HepG2 (cell line): ENCODE measurements around the gene ZMYND8. TPM values are rescaled to one million over a fixed set of nuclear protein-coding genes. Genes with fewer than 3 reads are reported as not detected.

Source experiments
- ATAC-seq: fragments of 200-7000 bp; cut with Tn5 transposase; 3 replicates; pipeline ENCODE4 v1.9.1; 2020; ENCODE audit warnings: mild to moderate bottlenecking, moderate library complexity
- BruUV-seq: library from RNA; stranded (reverse); fragments of 400-500 nt; replicated peaks from 2 replicates; lab custom pipeline; 2021; lab: Mats Ljungman, UMichigan
- CTCF ChIA-PET: fragments of 300-600 bp; formaldehyde crosslinking; extraction: SDS; loops from one replicate; lab custom pipeline; 2021; ENCODE audit warnings: low total read pairs, inconsistent platforms, low intra/inter-chr PET ratio; lab: Yijun Ruan, JAX
- POLR2A ChIA-PET: fragments of 350-600 bp; sonication (Branson Sonifier 250); formaldehyde crosslinking; loops from one replicate; lab custom pipeline; 2020; ENCODE audit warnings: antibody characterized with exemption, inconsistent platforms; lab: Yijun Ruan, JAX
- DNase-seq: peaks from one replicate; pipeline ENCODE4 v3.0.0-alpha.2; 2015; ENCODE audit warnings: low spot score
- FAIRE-seq: peaks from 3 replicates; lab custom pipeline; 2011; peaks lifted over from hg19 to GRCh38; lab: Jason Lieb, UNC
- H2AFZ ChIP-seq: one replicate; pipeline ENCODE4 v1.6.1; 2011; ENCODE audit warnings: low read length, inconsistent platforms
- H3K27ac ChIP-seq: fragments of 300-600 bp; 3 replicates; pipeline ENCODE4 v1.8.0; 2011; ENCODE audit warnings: mixed run types, mild to moderate bottlenecking, mixed read lengths, low read length, inconsistent platforms; ENCODE audit not compliant: insufficient read depth; ENCODE audit errors: extremely low read length
- H3K27me3 ChIP-seq, 2 experiments: fragments of 200-600 bp in 1 of 2; 2 replicates in 1 of 2; 3 replicates in 1 of 2; pipeline versions ENCODE4 v1.6.0 to v1.8.0; 2011; ENCODE audit warnings: low read length in 2 of 2, mild to moderate bottlenecking in 2 of 2, moderate library complexity in 2 of 2, inconsistent platforms in 1 of 2; ENCODE audit not compliant: insufficient read depth in 2 of 2, control insufficient read depth in 1 of 2
- H3K36me3 ChIP-seq, 2 experiments: fragments of 200-600 bp in 1 of 2; replicated peaks in 1 of 2; 2 replicates in 1 of 2; 3 replicates in 1 of 2; pipeline versions ENCODE4 v1.5.1 to v1.8.0; 2011; ENCODE audit warnings: low read length in 2 of 2, inconsistent platforms in 1 of 2; ENCODE audit not compliant: insufficient read depth in 2 of 2, control insufficient read depth in 1 of 2
- H3K4me1 ChIP-seq: 2 replicates; pipeline ENCODE4 v1.5.1; 2012; ENCODE audit warnings: low read length, inconsistent platforms; ENCODE audit not compliant: insufficient read depth
- H3K4me2 ChIP-seq: 2 replicates; pipeline ENCODE4 v1.6.0; 2011; ENCODE audit warnings: low read depth, low read length, inconsistent platforms
- H3K4me3 ChIP-seq, 3 experiments: fragments of 200-600 bp in 1 of 3; sonication (generic), shearing (Covaris generic) in 1 of 3; replicated peaks in 1 of 3; 2 replicates each; pipeline ENCODE4 v1.5.1; 2011 to 2016; ENCODE audit warnings: low read length in 3 of 3, inconsistent platforms in 2 of 3, low read depth in 2 of 3, mild to moderate bottlenecking in 2 of 3, control low read depth in 1 of 3, mixed read lengths in 1 of 3; ENCODE audit not compliant: insufficient read depth in 1 of 3
- H3K79me2 ChIP-seq: one replicate; pipeline ENCODE4 v1.6.1; 2011; ENCODE audit warnings: low read length, inconsistent platforms; ENCODE audit not compliant: insufficient read depth
- H3K9ac ChIP-seq: 2 replicates; pipeline ENCODE4 v1.6.0; 2011; ENCODE audit warnings: mild to moderate bottlenecking, low read depth, low read length, inconsistent platforms; ENCODE audit not compliant: insufficient read depth
- H3K9me3 ChIP-seq: 2 replicates; pipeline ENCODE4 v1.5.1; 2012; ENCODE audit warnings: mild to moderate bottlenecking, low read length
- H4K20me1 ChIP-seq: 2 replicates; pipeline ENCODE4 v1.6.0; 2011; ENCODE audit warnings: inconsistent platforms, mild to moderate bottlenecking, low read length, moderate library complexity; ENCODE audit not compliant: insufficient read depth
- GLI4 ChIP-seq: sonication (generic); formaldehyde crosslinking; IDR thresholded peaks from 2 replicates; pipeline ENCODE4 v1.5.1; 2020; ENCODE audit warnings: missing genetic modification reagents, mild to moderate bottlenecking, moderate library complexity, borderline replicate concordance
- JUND ChIP-seq: sonication (generic); formaldehyde crosslinking; IDR thresholded peaks from 2 replicates; pipeline ENCODE4 v1.8.0; 2022; ENCODE audit warnings: mild to moderate bottlenecking, missing genetic modification reagents
- MBNL3 ChIP-seq: fragments of 250-450 bp; sonication (Bioruptor Pico); conservative IDR thresholded peaks from 2 replicates; pipeline ENCODE4 v1.8.0; 2022; ENCODE audit warnings: mild to moderate bottlenecking, inconsistent platforms
- NFYB ChIP-seq: sonication (generic); formaldehyde crosslinking; IDR thresholded peaks from 2 replicates; pipeline ENCODE4 v1.4.0; 2020; ENCODE audit warnings: missing genetic modification reagents
- POLR2G ChIP-seq: fragments of 200-400 bp; formaldehyde crosslinking; IDR thresholded peaks from 2 replicates; pipeline ENCODE4 v1.6.1; 2018; ENCODE audit warnings: mild to moderate bottlenecking, low read depth, low read length, moderate library complexity
- PTBP1 ChIP-seq: fragments of 200-400 bp; formaldehyde crosslinking; IDR thresholded peaks from 2 replicates; pipeline ENCODE4 v1.6.1; 2018; ENCODE audit warnings: low read length, low read depth; ENCODE audit not compliant: poor library complexity, severe bottlenecking
- RBM22 ChIP-seq: fragments of 200-400 bp; formaldehyde crosslinking; optimal IDR thresholded peaks from 2 replicates; pipeline ENCODE3; 2017; ENCODE audit warnings: mild to moderate bottlenecking, low read length, moderate library complexity
- SIX4 ChIP-seq: sonication (generic); formaldehyde crosslinking; IDR thresholded peaks from 2 replicates; pipeline ENCODE4 v1.4.0; 2020; ENCODE audit warnings: missing genetic modification reagents
- TBX3 ChIP-seq: fragments of 450-650 bp; IDR thresholded peaks from 2 replicates; pipeline ENCODE4 v1.6.1; 2017; ENCODE audit warnings: antibody characterized with exemption, mild to moderate bottlenecking, inconsistent platforms, borderline replicate concordance
- THYN1 ChIP-seq: sonication (generic); formaldehyde crosslinking; IDR thresholded peaks from 2 replicates; pipeline ENCODE4 v1.8.1; 2023; ENCODE audit warnings: low read depth, mild to moderate bottlenecking, moderate library complexity, missing genetic modification reagents, borderline replicate concordance
- ZNF598 ChIP-seq: sonication (generic); formaldehyde crosslinking; IDR thresholded peaks from 2 replicates; pipeline ENCODE4 v1.5.1; 2020; ENCODE audit warnings: mild to moderate bottlenecking, missing genetic modification reagents, borderline replicate concordance
- ZNF773 ChIP-seq: sonication (generic); formaldehyde crosslinking; IDR thresholded peaks from 2 replicates; pipeline ENCODE4 v1.4.0; 2020; ENCODE audit warnings: missing genetic modification reagents, borderline replicate concordance
- WGBS: methylation state at CpG from one replicate; pipeline ENCODE4 v1.1.6; 2017; ENCODE audit warnings: low lambda C conversion rate; 5-methylcytosine and 5-hydroxymethylcytosine counted together
- in situ Hi-C: cut with HindIII; loops from 2 replicates; pipeline ENCODE4 v1.10.0; 2017; ENCODE audit warnings: low pct_unique_long_range_greater_than_20kb; ENCODE audit not compliant: extremely low pct_ligation_motif_present
- intact Hi-C: fragments of 100-400 bp; cut with micrococcal nuclease; formaldehyde crosslinking; loops from one replicate; pipeline ENCODE4 v1.10.0; 2022; ENCODE audit not compliant: unreplicated experiment
- polyA plus RNA-seq, 8 experiments: library from polyadenylated mRNA; depleted of rRNA in 3 of 8; stranded (reverse) in 7 of 8; unstranded in 1 of 8; fragments of >200 nt; fragmentation: Illumina TruSeq in 4 of 8; extraction: Trizol in 4 of 8; gene quantifications; 2 replicates each; pipeline versions ENCODE4 v1.2.1 to v1.2.3, GENCODE V29; 2011 to 2016; ENCODE audit warnings: low read depth in 4 of 8, missing spikeins in 1 of 8, mixed read lengths in 1 of 8; ENCODE audit not compliant: insufficient read depth in 1 of 8
- total RNA-seq, 5 experiments: library from RNA; depleted of rRNA; stranded (reverse); fragments of >200 nt; fragmentation: Illumina TruSeq; extraction: Trizol; gene quantifications; 2 replicates each; pipeline ENCODE4 v1.2.3, GENCODE V29; 2016; ENCODE audit warnings: low read depth in 1 of 5
- TF ChIP-seq, protein P1 (sequence below): sonication (generic); formaldehyde crosslinking; IDR thresholded peaks from 2 replicates; pipeline ENCODE4 v1.4.0; 2020; ENCODE audit warnings: low read depth, mild to moderate bottlenecking, missing genetic modification reagents
- TF ChIP-seq, protein P2 (sequence below): IDR thresholded peaks from 2 replicates; pipeline ENCODE4 v1.6.1; 2016; ENCODE audit warnings: control low read depth
- TF ChIP-seq, protein P3 (sequence below): sonication (generic); formaldehyde crosslinking; IDR thresholded peaks from 2 replicates; pipeline ENCODE4 v1.8.1; 2022; ENCODE audit warnings: low read depth, mild to moderate bottlenecking, missing genetic modification reagents
- TF ChIP-seq, protein P4 (sequence below): sonication (generic); formaldehyde crosslinking; IDR thresholded peaks from 2 replicates; pipeline ENCODE4 v1.5.1; 2020; ENCODE audit warnings: mild to moderate bottlenecking, moderate library complexity, missing genetic modification reagents
- TF ChIP-seq, protein P5 (sequence below): IDR thresholded peaks from 2 replicates; pipeline ENCODE4 v1.6.1; 2016; ENCODE audit warnings: missing biosample characterization, missing genetic modification reagents, low read depth

ZMYND8 gene
- total and polyA plus RNA-seq, 2 of the 13 experiments (the other 11 are each of a cell fraction or from before 2014, with no cell fraction given), result 53.9 to 84.7 TPM

DNA sequence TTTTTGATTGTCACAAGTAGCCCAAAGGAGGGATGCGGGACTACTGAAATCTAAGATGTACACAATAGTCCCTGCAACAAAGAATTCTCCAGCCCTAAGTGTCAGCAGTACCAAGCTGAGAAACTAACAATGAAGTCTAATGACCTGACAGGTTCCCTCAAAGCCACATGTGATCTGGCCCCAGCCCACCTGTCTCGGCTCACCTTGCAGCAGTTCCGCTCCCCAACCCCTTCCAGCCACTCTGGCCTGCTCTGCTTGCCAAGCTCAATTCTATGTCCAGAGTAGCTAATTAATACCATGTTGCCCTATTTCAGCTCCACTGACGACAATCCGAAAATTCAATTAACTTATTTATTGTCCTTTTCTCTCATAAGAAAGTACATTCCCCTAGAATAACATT lies 72.1 kb downstream of the ZMYND8 start:
- in situ Hi-C loops, result no loop called here
- peaks cover 62 to 96% of the 10 kb centered on the region in 2 experiments for H3K36me3 ChIP-seq
- TF ChIP-seq, protein P1, sequence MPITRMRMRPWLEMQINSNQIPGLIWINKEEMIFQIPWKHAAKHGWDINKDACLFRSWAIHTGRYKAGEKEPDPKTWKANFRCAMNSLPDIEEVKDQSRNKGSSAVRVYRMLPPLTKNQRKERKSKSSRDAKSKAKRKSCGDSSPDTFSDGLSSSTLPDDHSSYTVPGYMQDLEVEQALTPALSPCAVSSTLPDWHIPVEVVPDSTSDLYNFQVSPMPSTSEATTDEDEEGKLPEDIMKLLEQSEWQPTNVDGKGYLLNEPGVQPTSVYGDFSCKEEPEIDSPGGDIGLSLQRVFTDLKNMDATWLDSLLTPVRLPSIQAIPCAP, result no peak
- TF ChIP-seq NFYB (CRISPR knock-in tag), result no peak
- TF ChIP-seq ZNF598 (CRISPR knock-in tag), result no peak
- TF ChIP-seq RBM22, result peak; percentile 89
- TF ChIP-seq, protein P2, sequence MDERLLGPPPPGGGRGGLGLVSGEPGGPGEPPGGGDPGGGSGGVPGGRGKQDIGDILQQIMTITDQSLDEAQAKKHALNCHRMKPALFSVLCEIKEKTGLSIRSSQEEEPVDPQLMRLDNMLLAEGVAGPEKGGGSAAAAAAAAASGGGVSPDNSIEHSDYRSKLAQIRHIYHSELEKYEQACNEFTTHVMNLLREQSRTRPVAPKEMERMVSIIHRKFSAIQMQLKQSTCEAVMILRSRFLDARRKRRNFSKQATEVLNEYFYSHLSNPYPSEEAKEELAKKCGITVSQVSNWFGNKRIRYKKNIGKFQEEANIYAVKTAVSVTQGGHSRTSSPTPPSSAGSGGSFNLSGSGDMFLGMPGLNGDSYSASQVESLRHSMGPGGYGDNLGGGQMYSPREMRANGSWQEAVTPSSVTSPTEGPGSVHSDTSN (CRISPR knock-in tag), result no peak
- no peak for TF ChIP-seq SIX4 (CRISPR knock-in tag)
- TF ChIP-seq, protein P3, sequence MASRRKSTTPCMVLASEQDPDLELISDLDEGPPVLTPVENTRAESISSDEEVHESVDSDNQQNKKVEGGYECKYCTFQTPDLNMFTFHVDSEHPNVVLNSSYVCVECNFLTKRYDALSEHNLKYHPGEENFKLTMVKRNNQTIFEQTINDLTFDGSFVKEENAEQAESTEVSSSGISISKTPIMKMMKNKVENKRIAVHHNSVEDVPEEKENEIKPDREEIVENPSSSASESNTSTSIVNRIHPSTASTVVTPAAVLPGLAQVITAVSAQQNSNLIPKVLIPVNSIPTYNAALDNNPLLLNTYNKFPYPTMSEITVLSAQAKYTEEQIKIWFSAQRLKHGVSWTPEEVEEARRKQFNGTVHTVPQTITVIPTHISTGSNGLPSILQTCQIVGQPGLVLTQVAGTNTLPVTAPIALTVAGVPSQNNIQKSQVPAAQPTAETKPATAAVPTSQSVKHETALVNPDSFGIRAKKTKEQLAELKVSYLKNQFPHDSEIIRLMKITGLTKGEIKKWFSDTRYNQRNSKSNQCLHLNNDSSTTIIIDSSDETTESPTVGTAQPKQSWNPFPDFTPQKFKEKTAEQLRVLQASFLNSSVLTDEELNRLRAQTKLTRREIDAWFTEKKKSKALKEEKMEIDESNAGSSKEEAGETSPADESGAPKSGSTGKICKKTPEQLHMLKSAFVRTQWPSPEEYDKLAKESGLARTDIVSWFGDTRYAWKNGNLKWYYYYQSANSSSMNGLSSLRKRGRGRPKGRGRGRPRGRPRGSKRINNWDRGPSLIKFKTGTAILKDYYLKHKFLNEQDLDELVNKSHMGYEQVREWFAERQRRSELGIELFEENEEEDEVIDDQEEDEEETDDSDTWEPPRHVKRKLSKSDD (CRISPR knock-in tag), result no peak
- no peak for TF ChIP-seq ZNF773
- no peak for TF ChIP-seq THYN1 (CRISPR knock-in tag)
- TF ChIP-seq MBNL3, result no peak
- TF ChIP-seq, protein P4, sequence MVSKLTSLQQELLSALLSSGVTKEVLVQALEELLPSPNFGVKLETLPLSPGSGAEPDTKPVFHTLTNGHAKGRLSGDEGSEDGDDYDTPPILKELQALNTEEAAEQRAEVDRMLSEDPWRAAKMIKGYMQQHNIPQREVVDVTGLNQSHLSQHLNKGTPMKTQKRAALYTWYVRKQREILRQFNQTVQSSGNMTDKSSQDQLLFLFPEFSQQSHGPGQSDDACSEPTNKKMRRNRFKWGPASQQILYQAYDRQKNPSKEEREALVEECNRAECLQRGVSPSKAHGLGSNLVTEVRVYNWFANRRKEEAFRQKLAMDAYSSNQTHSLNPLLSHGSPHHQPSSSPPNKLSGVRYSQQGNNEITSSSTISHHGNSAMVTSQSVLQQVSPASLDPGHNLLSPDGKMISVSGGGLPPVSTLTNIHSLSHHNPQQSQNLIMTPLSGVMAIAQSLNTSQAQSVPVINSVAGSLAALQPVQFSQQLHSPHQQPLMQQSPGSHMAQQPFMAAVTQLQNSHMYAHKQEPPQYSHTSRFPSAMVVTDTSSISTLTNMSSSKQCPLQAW (CRISPR knock-in tag), result no peak
- TF ChIP-seq TBX3, result 0 out of 2 replicates have a peak, but pooled peaks have one; percentile 12
- no peak for TF ChIP-seq JUND (CRISPR knock-in tag)
- TF ChIP-seq POLR2G, result peak; percentile 26; the same call in 1 of the 2 replicates
- no peak for TF ChIP-seq PTBP1
- TF ChIP-seq, protein P5, sequence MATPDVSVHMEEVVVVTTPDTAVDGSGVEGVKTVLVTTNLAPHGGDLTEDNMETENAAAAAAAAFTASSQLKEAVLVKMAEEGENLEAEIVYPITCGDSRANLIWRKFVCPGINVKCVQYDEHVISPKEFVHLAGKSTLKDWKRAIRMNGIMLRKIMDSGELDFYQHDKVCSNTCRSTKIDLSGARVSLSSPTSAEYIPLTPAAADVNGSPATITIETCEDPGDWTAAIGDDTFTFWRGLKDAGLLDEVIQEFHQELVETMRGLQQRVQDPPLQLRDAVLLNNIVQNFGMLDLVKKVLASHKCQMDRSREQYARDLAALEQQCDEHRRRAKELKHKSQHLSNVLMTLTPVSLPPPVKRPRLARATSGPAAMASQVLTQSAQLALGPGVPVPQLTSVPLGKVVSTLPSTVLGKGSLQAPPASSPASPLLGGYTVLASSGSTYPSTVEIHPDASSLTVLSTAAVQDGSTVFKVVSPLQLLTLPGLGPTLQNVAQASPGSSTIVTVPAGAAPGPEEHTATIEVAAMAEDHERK (CRISPR knock-in tag), result no peak
- no peak for TF ChIP-seq GLI4 (CRISPR knock-in tag)

More for the DNA sequence above, 72.1 kb downstream of the ZMYND8 start:
- no peak for ATAC-seq
- Histone ChIP-seq H3K79me2 (peaks cover 2% of the 10 kb centered on the region), H3K4me3 (no peak overlapping the region), H3K27me3 (no peaks in the 10 kb centered on the region), H4K20me1 (no peaks in the 10 kb centered on the region; the same call in 1 of the 2 replicates), H3K4me1 (no peaks in the 10 kb centered on the region), H2AFZ (no peak overlapping the region), H3K9ac (no peak overlapping the region), H3K4me2 (no peak overlapping the region), H3K9me3 (no peaks in the 10 kb centered on the region), H3K27ac (no peak overlapping the region)
- over 99% methylated on average over 5 of the region's 5 CpGs for WGBS
- DNase-seq, result no peak
- BruUV-seq, result no TSS peak
- intact Hi-C loops, result no loop called here
- CTCF ChIA-PET, result no interaction called here
- POLR2A ChIA-PET, result interaction anchor here (1.0 kb wide), 1 partner anchor 73 kb away, joined by 3 read pairs; no protein-coding TSS in a partner anchor
- no peak for FAIRE-seq
